Endothelial cell of umbilical vein (primary cell): ENCODE measurements around the gene DPP9.

Experiments
- CTCF ChIP-seq, 2 donors: IDR thresholded peaks; 1 replicate in 1 of 2; 2 replicates in 1 of 2; pipeline ENCODE4 v1.5.1; 2011; ENCODE audit warnings: low read length in 2 of 2, mild to moderate bottlenecking in 2 of 2, moderate library complexity in 2 of 2, control low read depth in 1 of 2, inconsistent platforms in 1 of 2, low read depth in 1 of 2; ENCODE audit not compliant: insufficient read depth in 1 of 2; ENCODE audit errors: extremely low read depth in 1 of 2
- EZH2 ChIP-seq: IDR thresholded peaks from 2 replicates; pipeline ENCODE4 v1.6.1; 2012; ENCODE audit warnings: borderline replicate concordance, low read depth, mild to moderate bottlenecking, moderate library complexity, low read length, inconsistent platforms; ENCODE audit not compliant: severe bottlenecking
- FOS ChIP-seq: IDR thresholded peaks from 2 replicates; pipeline ENCODE4 v1.6.1; 2011; ENCODE audit warnings: mild to moderate bottlenecking, low read length, moderate library complexity, borderline replicate concordance; ENCODE audit not compliant: insufficient read depth
- GATA2 ChIP-seq: IDR thresholded peaks from 2 replicates; pipeline ENCODE4 v1.7.0; 2011; ENCODE audit warnings: low read depth, mild to moderate bottlenecking, moderate library complexity, mixed read lengths, low read length; ENCODE audit not compliant: insufficient read length, insufficient read depth
- JUN ChIP-seq: IDR thresholded peaks from 2 replicates; pipeline ENCODE4 v1.6.1; 2011; ENCODE audit warnings: borderline replicate concordance, low read depth; ENCODE audit not compliant: insufficient read length, insufficient read depth
- MAX ChIP-seq: IDR thresholded peaks from 2 replicates; pipeline ENCODE4 v1.6.1; 2011; ENCODE audit not compliant: insufficient read depth, insufficient read length
- MYC ChIP-seq: IDR thresholded peaks from one replicate; pipeline ENCODE4 v1.6.1; 2011; ENCODE audit warnings: mild to moderate bottlenecking, low read depth, low read length
- POLR2A ChIP-seq: IDR thresholded peaks from 2 replicates; pipeline ENCODE4 v1.6.1; 2012; ENCODE audit warnings: low read depth, mild to moderate bottlenecking, control low read depth, low read length
- POLR2AphosphoS5 ChIP-seq: IDR thresholded peaks from 2 replicates; pipeline ENCODE4 v1.6.1; 2012; ENCODE audit warnings: low read depth, mild to moderate bottlenecking, control low read depth, low read length, moderate library complexity; ENCODE audit not compliant: insufficient read depth

- no peak for TF ChIP-seq CTCF (IDR thresholded peaks at IDR 0.05; ENCODE audit: extremely low read depth in 1 of 2, insufficient read depth in 1 of 2, low read depth in 1 of 2, low read length in 2 of 2)
- TF ChIP-seq POLR2A: no peak
- no peak for TF ChIP-seq GATA2
- TF ChIP-seq POLR2AphosphoS5: no peak
- no peak for TF ChIP-seq EZH2
- no peak for TF ChIP-seq MAX
- no peak for TF ChIP-seq MYC
- TF ChIP-seq JUN: no peak
- TF ChIP-seq FOS: no peak
Observed at GRCh38 chr19:4678881-4679790, 44.5 kb downstream of the DPP9 start.
